K562 (cell line): ENCODE results near the gene TRAPPC4.

Experiments
- BRD9 ChIP-seq: fragments of 450-650 bp; IDR thresholded peaks from 2 replicates; pipeline ENCODE4 v1.6.1; 2018; ENCODE audit warnings: low read depth; ENCODE audit not compliant: partially characterized antibody
- E4F1 ChIP-seq: fragments of 250-450 bp; sonication (Bioruptor Pico); IDR thresholded peaks from 2 replicates; pipeline ENCODE4 v1.5.0; 2021; ENCODE audit warnings: mild to moderate bottlenecking, borderline replicate concordance
- MTF1 ChIP-seq: fragments of 250-450 bp; sonication (Bioruptor Pico); IDR thresholded peaks from 2 replicates; pipeline ENCODE4 v1.9.0; 2021; ENCODE audit warnings: moderate library complexity, mild to moderate bottlenecking, inconsistent platforms, borderline replicate concordance
- TF ChIP-seq, protein P1 (sequence below), 2 experiments: fragments of 450-650 bp in 1 of 2; sonication (generic) in 1 of 2; formaldehyde crosslinking in 1 of 2; IDR thresholded peaks in 1 of 2; conservative IDR thresholded peaks in 1 of 2; 2 replicates each; pipeline versions ENCODE4 v1.6.1 to v1.8.1; 2016 to 2023; ENCODE audit warnings: mild to moderate bottlenecking in 2 of 2, moderate library complexity in 2 of 2, inconsistent platforms in 1 of 2, missing genetic modification reagents in 1 of 2
- TF ChIP-seq, protein P2 (sequence below), 3 experiments: IDR thresholded peaks in 2 of 3; conservative IDR thresholded peaks in 1 of 3; 2 replicates each; pipeline ENCODE4 v1.5.1; 2011 to 2012; ENCODE audit warnings: low read length in 3 of 3, mild to moderate bottlenecking in 3 of 3, control low read depth in 2 of 3, improper control_type of control experiment in 1 of 3, inconsistent platforms in 1 of 3, low read depth in 1 of 3, mixed read lengths in 1 of 3, moderate library complexity in 1 of 3; ENCODE audit not compliant: insufficient read depth in 2 of 3
- TF ChIP-seq, protein P3 (sequence below): conservative IDR thresholded peaks from 2 replicates; pipeline ENCODE4 v1.6.1; 2011; ENCODE audit warnings: low read depth, mild to moderate bottlenecking, low read length; ENCODE audit not compliant: control insufficient read depth

DNA sequence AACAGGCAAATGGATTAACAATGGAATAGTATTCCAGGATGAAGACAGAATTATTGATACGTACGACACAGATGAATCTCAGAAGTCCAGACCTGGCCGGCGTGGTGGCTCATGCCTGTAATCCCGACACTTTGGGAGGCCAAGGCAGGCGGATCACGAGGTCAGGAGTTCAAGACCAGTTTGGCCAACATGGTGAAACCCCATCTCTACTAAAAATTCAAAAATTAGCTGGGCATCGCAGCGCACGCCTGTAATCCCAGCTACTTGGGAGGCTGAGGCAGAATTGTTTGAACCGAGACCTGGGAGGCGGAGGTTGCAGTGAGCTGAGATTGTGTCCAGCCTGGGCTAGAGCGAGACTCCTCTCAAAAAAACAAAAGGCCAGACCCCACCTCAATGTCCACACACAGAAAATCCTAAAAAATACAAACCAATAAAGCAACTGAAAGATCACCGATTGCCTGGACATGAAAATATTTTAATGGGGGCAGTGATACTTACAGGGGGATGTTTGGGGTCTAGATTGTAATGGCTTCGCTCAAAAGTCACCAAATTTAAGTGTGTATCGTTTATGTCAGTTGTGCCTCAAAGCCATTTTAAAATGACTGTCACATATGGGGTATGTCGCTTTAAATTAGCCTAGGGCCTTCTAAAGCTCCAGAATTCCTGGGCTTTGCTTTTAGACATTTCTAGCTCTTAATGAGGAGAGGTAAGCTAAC is 4.2 kb upstream of the TRAPPC4 start:
- no peak for TF ChIP-seq MTF1 (CRISPR knock-in tag)
- TF ChIP-seq BRD9: no peak
- TF ChIP-seq, protein P1, sequence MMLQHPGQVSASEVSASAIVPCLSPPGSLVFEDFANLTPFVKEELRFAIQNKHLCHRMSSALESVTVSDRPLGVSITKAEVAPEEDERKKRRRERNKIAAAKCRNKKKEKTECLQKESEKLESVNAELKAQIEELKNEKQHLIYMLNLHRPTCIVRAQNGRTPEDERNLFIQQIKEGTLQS (IDR thresholded peaks at IDR 0.05): no peak
- TF ChIP-seq, protein P1 (CRISPR knock-in tag; conservative IDR thresholded peaks at IDR 0.05): no peak
- TF ChIP-seq, protein P2, sequence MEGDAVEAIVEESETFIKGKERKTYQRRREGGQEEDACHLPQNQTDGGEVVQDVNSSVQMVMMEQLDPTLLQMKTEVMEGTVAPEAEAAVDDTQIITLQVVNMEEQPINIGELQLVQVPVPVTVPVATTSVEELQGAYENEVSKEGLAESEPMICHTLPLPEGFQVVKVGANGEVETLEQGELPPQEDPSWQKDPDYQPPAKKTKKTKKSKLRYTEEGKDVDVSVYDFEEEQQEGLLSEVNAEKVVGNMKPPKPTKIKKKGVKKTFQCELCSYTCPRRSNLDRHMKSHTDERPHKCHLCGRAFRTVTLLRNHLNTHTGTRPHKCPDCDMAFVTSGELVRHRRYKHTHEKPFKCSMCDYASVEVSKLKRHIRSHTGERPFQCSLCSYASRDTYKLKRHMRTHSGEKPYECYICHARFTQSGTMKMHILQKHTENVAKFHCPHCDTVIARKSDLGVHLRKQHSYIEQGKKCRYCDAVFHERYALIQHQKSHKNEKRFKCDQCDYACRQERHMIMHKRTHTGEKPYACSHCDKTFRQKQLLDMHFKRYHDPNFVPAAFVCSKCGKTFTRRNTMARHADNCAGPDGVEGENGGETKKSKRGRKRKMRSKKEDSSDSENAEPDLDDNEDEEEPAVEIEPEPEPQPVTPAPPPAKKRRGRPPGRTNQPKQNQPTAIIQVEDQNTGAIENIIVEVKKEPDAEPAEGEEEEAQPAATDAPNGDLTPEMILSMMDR (IDR thresholded peaks at IDR 0.05 in 2 of 3, conservative IDR thresholded peaks at IDR 0.05 in 1 of 3; ENCODE audit: insufficient read depth in 2 of 3, low read depth in 1 of 3, low read length in 3 of 3): no peak
- no peak for TF ChIP-seq E4F1
- TF ChIP-seq, protein P3, sequence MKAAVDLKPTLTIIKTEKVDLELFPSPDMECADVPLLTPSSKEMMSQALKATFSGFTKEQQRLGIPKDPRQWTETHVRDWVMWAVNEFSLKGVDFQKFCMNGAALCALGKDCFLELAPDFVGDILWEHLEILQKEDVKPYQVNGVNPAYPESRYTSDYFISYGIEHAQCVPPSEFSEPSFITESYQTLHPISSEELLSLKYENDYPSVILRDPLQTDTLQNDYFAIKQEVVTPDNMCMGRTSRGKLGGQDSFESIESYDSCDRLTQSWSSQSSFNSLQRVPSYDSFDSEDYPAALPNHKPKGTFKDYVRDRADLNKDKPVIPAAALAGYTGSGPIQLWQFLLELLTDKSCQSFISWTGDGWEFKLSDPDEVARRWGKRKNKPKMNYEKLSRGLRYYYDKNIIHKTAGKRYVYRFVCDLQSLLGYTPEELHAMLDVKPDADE: no peak
